Ovary (tissue), 3 donors: ENCODE results near the gene QTRT2.

Experiments used
- CTCF ChIP-seq, 3 donors: fragments of 450-650 bp in 2 of 3; fragments of 200-600 bp in 1 of 3; IDR thresholded peaks; one replicate each; pipeline versions ENCODE4 v1.5.1 to v1.8.0; 2016 to 2022; ENCODE audit warnings: antibody characterized with exemption in 3 of 3, mild to moderate bottlenecking in 1 of 3
- EP300 ChIP-seq: sonication (generic); formaldehyde crosslinking; IDR thresholded peaks from one replicate; pipeline ENCODE4 v1.6.1; 2017; ENCODE audit warnings: antibody characterized with exemption
- POLR2A ChIP-seq: fragments of 450-650 bp; IDR thresholded peaks from one replicate; pipeline ENCODE4 v1.6.1; 2017; ENCODE audit warnings: antibody characterized with exemption, mild to moderate bottlenecking, moderate library complexity
- donor health status: DM: no; HTN: no; CAD: no.

- no peak for TF ChIP-seq CTCF (IDR thresholded peaks at IDR 0.05)
- TF ChIP-seq EP300, result no peak
- TF ChIP-seq POLR2A, result no peak
Observed at GRCh38 chr3:114076711-114077110, 20.2 kb downstream of the QTRT2 start.
